KMS-11 (cell line): Measurements from ENCODE around the gene AGAP3.

Experiments used
- H2AFZ ChIP-seq: fragments of 200-600 bp; sonication (generic); 2 replicates; pipeline ENCODE4 v1.6.1; 2016; ENCODE audit warnings: antibody characterized with exemption, mixed run types, low read depth
- H3K27ac ChIP-seq: fragments of 200-600 bp; sonication (generic); 2 replicates; pipeline ENCODE4 v1.6.1; 2016; ENCODE audit warnings: mild to moderate bottlenecking, mixed run types
- H3K27me3 ChIP-seq: fragments of 200-600 bp; sonication (generic); 2 replicates; pipeline ENCODE4 v1.6.1; 2017; ENCODE audit warnings: mild to moderate bottlenecking, low read depth, mixed run types, moderate library complexity; ENCODE audit not compliant: insufficient read depth
- H3K36me3 ChIP-seq: fragments of 200-600 bp; sonication (generic); 2 replicates; pipeline ENCODE4 v1.6.1; 2017; ENCODE audit warnings: mild to moderate bottlenecking, mixed run types; ENCODE audit not compliant: insufficient read depth
- H3K4me1 ChIP-seq: fragments of 200-600 bp; sonication (generic); 2 replicates; pipeline ENCODE4 v1.6.1; 2016; ENCODE audit warnings: mild to moderate bottlenecking, low read depth, mixed run types; ENCODE audit not compliant: poor library complexity, severe bottlenecking
- H3K4me2 ChIP-seq: fragments of 200-600 bp; sonication (generic); 2 replicates; pipeline ENCODE4 v1.7.0; 2016; ENCODE audit warnings: mild to moderate bottlenecking, mixed run types
- H3K4me3 ChIP-seq: fragments of 200-600 bp; sonication (generic); IDR thresholded peaks from 2 replicates; pipeline ENCODE4 v1.6.1; 2017; ENCODE audit warnings: low read depth, low read length, mixed read lengths; ENCODE audit not compliant: insufficient read depth
- H3K79me2 ChIP-seq: fragments of 200-600 bp; sonication (generic); 2 replicates; pipeline ENCODE4 v1.6.1; 2016; ENCODE audit warnings: low read depth, mixed run types; ENCODE audit not compliant: insufficient read depth
- H3K9ac ChIP-seq: fragments of 200-600 bp; sonication (generic); 2 replicates; pipeline ENCODE4 v1.6.1; 2016; ENCODE audit warnings: mild to moderate bottlenecking, mixed run types
- H4K20me1 ChIP-seq: fragments of 200-600 bp; sonication (generic); 2 replicates; pipeline ENCODE4 v1.6.1; 2016; ENCODE audit warnings: mild to moderate bottlenecking, mixed run types; ENCODE audit not compliant: insufficient read depth
- CTCF ChIP-seq: fragments of 200-600 bp; sonication (generic); conservative IDR thresholded peaks from 2 replicates; pipeline ENCODE4 v1.6.1; 2017; ENCODE audit warnings: low read depth, mild to moderate bottlenecking, antibody characterized with exemption, low read length, moderate library complexity, mixed read lengths

AGAP3 gene

GRCh38 chr7:151139071-151139790, 53.0 kb downstream of the AGAP3 start:
- Histone ChIP-seq H3K4me2 (no peak overlapping the region), H3K9ac (no peak overlapping the region), H3K27me3 (no peaks in the 10 kb centered on the region), H3K36me3 (no peaks in the 10 kb centered on the region; the same call in 1 of the 2 replicates), H3K4me1 (no peaks in the 10 kb centered on the region), H3K27ac (no peak overlapping the region), H4K20me1 (no peaks in the 10 kb centered on the region), H3K4me3 (no peak overlapping the region), H2AFZ (no peak overlapping the region), H3K79me2 (no peaks in the 10 kb centered on the region)
- no peak for TF ChIP-seq CTCF

GRCh38 chr7:151139791-151140190, 53.5 kb downstream of the AGAP3 start:
- H3K4me2 ChIP-seq: no peak overlapping the region
- no peak overlapping the region for H3K27ac ChIP-seq
- H3K79me2 ChIP-seq: no peaks in the 10 kb centered on the region
- no peak overlapping the region for H3K9ac ChIP-seq
- H4K20me1 ChIP-seq: no peaks in the 10 kb centered on the region
- H2AFZ ChIP-seq: no peak overlapping the region
- no peak overlapping the region for H3K4me3 ChIP-seq
- H3K27me3 ChIP-seq: no peaks in the 10 kb centered on the region
- TF ChIP-seq CTCF: no peak
- no peaks in the 10 kb centered on the region for H3K4me1 ChIP-seq
- no peaks in the 10 kb centered on the region; the same call in 1 of the 2 replicates for H3K36me3 ChIP-seq

- Histone ChIP-seq H3K9ac (no peak overlapping the region), H3K4me3 (no peak overlapping the region), H4K20me1 (no peaks in the 10 kb centered on the region), H3K4me1 (no peaks in the 10 kb centered on the region), H3K4me2 (no peak overlapping the region), H2AFZ (no peak overlapping the region), H3K79me2 (no peaks in the 10 kb centered on the region), H3K27ac (no peak overlapping the region), H3K36me3 (no peaks in the 10 kb centered on the region), H3K27me3 (no peaks in the 10 kb centered on the region)
- no peak for TF ChIP-seq CTCF
These were observed 54.6 kb downstream of the AGAP3 start for GRCh38 chr7:151140826-151141225.

GRCh38 chr7:151141311-151141854, 55.1 kb downstream of the AGAP3 start:
- H3K27me3 ChIP-seq: no peaks in the 10 kb centered on the region
- no peaks in the 10 kb centered on the region for H4K20me1 ChIP-seq
- H2AFZ ChIP-seq: no peak overlapping the region
- no peaks in the 10 kb centered on the region for H3K36me3 ChIP-seq
- H3K4me3 ChIP-seq: no peak overlapping the region
- H3K27ac ChIP-seq: no peak overlapping the region
- H3K79me2 ChIP-seq: no peaks in the 10 kb centered on the region
- H3K9ac ChIP-seq: no peak overlapping the region
- TF ChIP-seq CTCF: no peak
- H3K4me1 ChIP-seq: no peaks in the 10 kb centered on the region
- no peak overlapping the region for H3K4me2 ChIP-seq
